ENCODE measurements around the gene ZNF727. TPM values are rescaled to one million over a fixed set of nuclear protein-coding genes. Genes with fewer than 3 reads are reported as not detected.
A peak's percentile ranks its signal among the peaks of the same experiment; 100 is the strongest.
"Not testable (repeated sequence)": the region's sequence is repeated elsewhere in the genome, so short reads cannot be mapped to it uniquely, and the experiment has no call there.

ZNF727 gene
- total RNA-seq, 4 donors from 2014 or later: 0.22 to 2.5 (median 1.2) TPM

GRCh38 chr7:64046041-64046389 is 781 bp downstream of the ZNF727 start:
- H3K27ac ChIP-seq: peak overlapping the region; percentile 44 to 84 (median 62)
- intact Hi-C loops (cut with DNase I): no loop called here
- peaks cover 0 to 18% (median 6%) of the 10 kb centered on the region in 3 donors for H3K9me3 ChIP-seq
- H3K4me1 ChIP-seq: no peaks in the 10 kb centered on the region
- TF ChIP-seq CTCF (IDR thresholded peaks at IDR 0.05) (no peak), POLR2A (IDR thresholded peaks at IDR 0.05) (no peak)
- DNase-seq: no peak
- no peaks in the 10 kb centered on the region for H3K36me3 ChIP-seq
- WGBS, 2 donors: 41 to 49% methylated on average over 9 to 12 of the region's 12 CpGs
- no peaks in the 10 kb centered on the region for H3K27me3 ChIP-seq
- peak overlapping the region; percentile 20 to 59 (median 54) for H3K4me3 ChIP-seq

GRCh38 chr7:64077837-64078698 is 32.8 kb downstream of the ZNF727 start:
- H3K4me3 ChIP-seq; H3K27ac ChIP-seq; H3K27me3 ChIP-seq; DNase-seq; H3K4me1 ChIP-seq; intact Hi-C loops (cut with DNase I): not testable (repeated sequence)
- Histone ChIP-seq H3K9me3 (peaks cover 0 to 98% (median 98%) of the 10 kb centered on the region in 3 donors), H3K36me3 (peaks cover 0 to 16% (median 0%) of the 10 kb centered on the region in 3 donors)
- WGBS, 2 donors: 71 to 75% methylated on average over 3 of the region's 3 CpGs

GRCh38 chr7:64078699-64078994 is 33.4 kb downstream of the ZNF727 start:
- intact Hi-C loops (cut with DNase I): no loop called here
- Histone ChIP-seq H3K36me3 (peaks cover 0 to 16% (median 0%) of the 10 kb centered on the region in 3 donors), H3K27ac (no peak overlapping the region), H3K9me3 (peaks cover 0 to 99% (median 98%) of the 10 kb centered on the region in 3 donors), H3K4me1 (no peaks in the 10 kb centered on the region), H3K27me3 (no peaks in the 10 kb centered on the region), H3K4me3 (no peak overlapping the region)
- 80 to 85% methylated on average over 2 of the region's 2 CpGs for WGBS, 2 donors
- TF ChIP-seq POLR2A (IDR thresholded peaks at IDR 0.05) (no peak), CTCF (IDR thresholded peaks at IDR 0.05) (no peak)
- DNase-seq: no peak

GRCh38 chr7:64087501-64087900 is 42.3 kb downstream of the ZNF727 start:
- 86% methylated on average over 2 of the region's 3 CpGs; no CpG with 5 or more reads in 1 of the 2 donors for WGBS, 2 donors
- no peaks in the 10 kb centered on the region for H3K27me3 ChIP-seq
- no peak for TF ChIP-seq CTCF (IDR thresholded peaks at IDR 0.05)
- TF ChIP-seq POLR2A (IDR thresholded peaks at IDR 0.05): no peak
- intact Hi-C loops (cut with DNase I): no loop called here
- peaks cover 0 to 98% (median 74%) of the 10 kb centered on the region in 3 donors for H3K9me3 ChIP-seq
- no peak overlapping the region for H3K27ac ChIP-seq
- DNase-seq: no peak
- no peak overlapping the region for H3K4me3 ChIP-seq
- H3K36me3 ChIP-seq: no peaks in the 10 kb centered on the region
- no peaks in the 10 kb centered on the region for H3K4me1 ChIP-seq

- WGBS, 2 donors: 77 to 88% methylated on average over 4 to 5 of the region's 5 CpGs
- DNase-seq; H3K4me3 ChIP-seq; H3K27me3 ChIP-seq; H3K27ac ChIP-seq; intact Hi-C loops (cut with DNase I); H3K36me3 ChIP-seq; H3K4me1 ChIP-seq: not testable (repeated sequence)
- peaks cover 0 to 98% (median 75%) of the 10 kb centered on the region in 3 donors for H3K9me3 ChIP-seq
Observed at GRCh38 chr7:64088863-64089262, 43.6 kb downstream of the ZNF727 start.

Other genes starting within 250 kb of the ZNF727 start
- not detected for gene ZNF722, start 46.6 kb upstream of the ZNF727 start, total RNA-seq
- not detected for gene ZNF735, start 161.8 kb downstream of the ZNF727 start, total RNA-seq
- not detected for gene ZNF679, start 183.0 kb downstream of the ZNF727 start, total RNA-seq

Measured in esophagus squamous epithelium (tissue), 5 donors.